ENCODE data around the gene FAM114A1.
"Not testable (repeated sequence)": the region's sequence is repeated elsewhere in the genome, so short reads cannot be mapped to it uniquely, and the experiment has no call there.

Gene FAM114A1

DNA sequence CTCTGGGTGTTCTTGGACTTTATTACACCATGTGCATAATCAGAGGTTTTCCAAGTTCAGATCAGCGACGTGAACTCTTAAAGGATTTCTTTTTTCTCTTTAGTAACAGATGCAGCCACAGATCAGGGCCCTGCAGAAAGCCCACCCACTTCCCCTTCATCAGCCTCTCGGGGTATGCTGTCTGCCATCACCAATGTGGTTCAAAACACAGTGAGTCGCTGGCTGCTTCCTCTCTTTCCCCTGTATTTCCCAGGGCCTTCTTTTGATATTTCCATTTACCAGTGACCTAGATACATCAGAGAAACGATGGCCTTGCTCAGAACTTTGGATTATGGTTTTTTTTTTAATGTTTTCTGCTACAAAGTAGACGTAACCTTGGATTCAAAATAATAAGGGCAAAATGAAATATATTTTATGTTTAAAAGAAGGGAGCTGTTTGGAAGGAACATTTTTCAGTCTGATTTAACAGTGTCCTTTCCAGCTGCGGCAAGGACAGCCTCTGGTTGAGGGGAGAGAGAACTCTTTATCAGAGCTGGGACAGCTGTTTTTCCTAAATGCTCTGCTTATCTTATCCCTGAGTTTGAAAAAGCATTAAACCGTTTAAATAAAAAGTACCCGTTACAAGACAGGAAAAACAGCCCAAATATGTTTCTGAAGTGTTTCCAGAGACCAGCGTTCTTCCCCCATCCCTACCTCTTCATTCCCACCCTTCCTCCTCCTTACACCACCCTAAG is 38.2 kb downstream of the FAM114A1 start:
- no peak for DNase-seq

DNA sequence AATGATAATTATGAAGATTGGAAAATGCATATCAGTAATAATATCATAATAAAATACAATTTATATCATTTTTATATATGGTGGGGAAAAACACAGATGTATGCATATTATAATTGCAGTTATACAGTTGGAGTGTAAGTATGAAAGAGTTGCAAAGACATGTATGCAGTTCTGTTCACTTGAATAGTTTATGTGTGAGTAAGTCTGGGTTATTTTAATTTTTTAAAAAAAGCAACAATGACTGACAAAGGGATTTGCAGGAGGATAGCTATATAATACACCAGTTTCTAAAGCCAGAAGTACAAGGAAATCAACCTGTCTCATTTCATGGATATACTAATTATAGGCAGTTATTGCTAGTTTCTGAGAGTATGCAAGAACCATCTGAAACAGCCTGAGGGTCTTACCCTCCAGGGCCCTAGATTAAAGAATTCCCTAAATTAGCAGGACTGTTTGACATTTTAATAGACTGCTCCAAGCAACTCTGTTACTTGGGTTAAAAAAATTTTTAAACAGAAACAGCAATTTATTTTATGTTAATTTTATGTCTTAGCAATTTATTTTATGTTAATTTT is 40.2 kb downstream of the FAM114A1 start:
- DNase-seq: no peak

DNA sequence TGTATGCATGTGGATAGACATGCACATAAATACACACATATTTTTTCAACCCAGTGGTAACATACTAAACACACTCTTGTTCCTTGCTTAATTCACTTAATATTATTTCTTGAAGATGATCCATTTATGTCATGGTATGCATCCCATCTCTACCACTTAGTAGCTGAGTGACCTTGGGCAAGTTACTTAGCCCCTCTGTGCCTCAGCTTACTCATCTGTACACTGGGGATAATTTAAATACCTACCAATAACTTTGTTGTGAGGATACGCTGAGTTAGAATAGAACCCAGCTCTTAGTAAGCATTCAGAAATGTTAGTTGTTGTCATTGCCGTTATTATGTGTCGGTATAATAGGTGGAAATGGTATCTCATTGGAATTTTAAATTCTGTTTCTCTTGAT is 41.4 kb downstream of the FAM114A1 start:
- no peak for DNase-seq

DNA sequence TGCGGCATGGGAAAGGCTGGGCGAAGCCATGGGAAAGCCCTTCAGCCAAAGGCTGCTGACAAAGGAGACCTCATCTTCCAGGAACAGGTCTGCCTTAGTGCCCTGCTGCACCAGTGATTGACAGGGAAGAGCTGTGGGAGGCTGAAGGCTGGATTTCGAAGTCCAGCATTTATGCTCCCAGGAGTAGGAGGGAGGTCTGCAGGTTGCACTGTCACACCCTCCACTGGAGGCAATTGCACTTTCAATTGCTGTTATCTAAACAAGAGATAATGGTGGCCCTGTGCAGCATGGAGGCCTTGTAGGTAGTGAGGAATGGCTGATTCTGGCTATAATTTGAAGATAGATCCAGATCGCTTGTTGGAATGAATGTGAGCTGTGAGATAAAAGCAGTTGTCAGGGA is 43.7 kb downstream of the FAM114A1 start:
- DNase-seq: no peak

DNA sequence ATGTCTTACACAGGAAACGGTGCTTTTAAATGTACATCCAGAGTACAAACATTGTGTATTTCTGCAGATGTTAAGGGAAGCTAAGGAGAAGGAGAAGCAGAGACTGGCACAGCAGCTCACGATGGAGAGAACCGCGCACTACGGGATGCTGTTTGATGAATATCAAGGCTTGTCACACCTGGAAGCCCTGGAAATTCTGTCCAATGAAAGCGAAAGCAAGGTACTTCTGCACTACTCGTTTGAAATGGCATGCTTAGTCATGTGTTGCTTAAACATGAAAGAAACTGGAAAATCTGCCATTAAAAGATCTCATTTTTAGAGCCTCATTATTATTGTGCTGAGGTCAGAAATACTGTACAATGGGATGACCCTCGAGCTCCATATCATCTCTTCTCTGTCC is 47.2 kb downstream of the FAM114A1 start:
- no peak for DNase-seq

DNA sequence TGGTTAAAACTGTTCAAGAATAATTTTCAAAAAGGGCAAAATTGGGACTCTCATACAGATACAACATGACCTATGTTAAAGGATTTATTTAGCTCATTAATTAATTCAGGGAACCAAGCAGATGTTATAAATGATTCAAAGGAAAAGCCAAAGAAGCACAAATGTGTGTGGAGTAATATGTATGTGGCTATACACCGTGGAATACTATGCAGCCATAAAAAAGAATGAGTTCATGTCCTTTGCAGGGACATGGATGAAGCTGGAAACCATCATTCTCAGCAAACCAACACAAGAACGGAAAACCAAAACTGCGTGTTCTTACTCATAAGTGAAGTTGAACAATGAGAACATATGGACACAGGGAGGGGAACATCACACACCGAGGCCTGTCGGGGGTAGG is 48.7 kb downstream of the FAM114A1 start:
- DNase-seq: not testable (repeated sequence)

DNA sequence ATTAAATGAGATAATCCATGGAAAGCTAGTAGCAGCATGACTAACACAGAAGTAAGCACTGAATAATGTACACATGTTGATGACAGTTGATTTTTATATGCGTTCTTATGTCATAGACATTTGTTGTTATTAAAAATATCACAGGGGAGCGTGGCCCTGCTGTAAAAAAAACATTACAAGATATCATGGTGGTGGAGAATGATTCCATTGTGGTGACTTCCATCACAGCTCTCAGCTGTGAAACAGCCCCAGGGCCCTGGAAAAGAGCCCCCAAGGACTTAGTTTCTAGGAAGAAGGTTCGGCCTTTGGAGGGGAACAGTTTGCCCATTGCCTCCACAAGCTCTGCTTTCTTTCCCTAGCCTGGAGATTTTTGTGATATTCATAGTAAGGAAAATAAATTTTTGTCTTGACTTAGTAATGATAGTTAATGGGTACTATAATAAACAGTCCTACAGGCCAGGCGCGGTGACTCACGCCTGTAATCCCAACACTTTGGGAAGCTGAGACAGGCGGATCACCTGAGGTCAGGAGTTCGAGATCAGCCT is 49.9 kb downstream of the FAM114A1 start:
- DNase-seq: no peak

DNA sequence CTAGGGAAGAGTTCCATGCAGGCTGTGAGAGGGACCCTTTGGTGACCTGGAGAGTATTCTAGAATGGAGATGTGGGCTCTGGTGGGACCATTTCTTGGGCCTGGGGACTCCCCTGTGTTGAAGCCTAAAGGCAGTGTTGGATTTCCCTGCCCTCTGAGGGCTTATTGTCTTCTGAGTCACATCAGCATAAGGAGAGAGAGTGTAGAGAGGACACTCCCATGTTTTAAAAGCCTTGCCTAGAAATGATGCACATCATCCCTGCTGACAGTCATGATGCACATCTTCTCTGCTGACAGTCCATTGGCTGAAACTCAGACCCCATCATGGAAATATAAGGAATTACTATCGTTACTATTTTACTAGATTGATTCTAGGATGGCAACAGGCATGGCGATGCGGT is 51.9 kb downstream of the FAM114A1 start:
- DNase-seq: no peak

DNA sequence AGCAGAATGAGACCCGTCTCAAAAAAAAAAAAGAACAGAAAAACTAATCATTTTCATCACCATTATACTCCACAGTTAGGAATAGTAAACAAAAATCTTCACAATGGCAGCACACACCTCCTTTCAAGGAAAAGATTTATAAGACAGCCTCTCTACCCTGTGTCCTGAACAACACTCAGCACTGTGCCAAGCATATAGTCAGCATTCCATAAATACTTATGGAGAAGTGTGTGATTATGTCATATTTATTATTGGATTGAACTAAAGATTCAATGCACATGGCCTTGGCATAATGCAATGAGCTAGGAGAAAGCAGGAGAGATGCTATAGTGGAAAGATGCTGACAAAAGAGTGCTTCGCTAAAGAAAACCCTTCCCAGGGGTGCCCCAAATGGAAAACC is 52.6 kb downstream of the FAM114A1 start:
- no peak for DNase-seq

DNA sequence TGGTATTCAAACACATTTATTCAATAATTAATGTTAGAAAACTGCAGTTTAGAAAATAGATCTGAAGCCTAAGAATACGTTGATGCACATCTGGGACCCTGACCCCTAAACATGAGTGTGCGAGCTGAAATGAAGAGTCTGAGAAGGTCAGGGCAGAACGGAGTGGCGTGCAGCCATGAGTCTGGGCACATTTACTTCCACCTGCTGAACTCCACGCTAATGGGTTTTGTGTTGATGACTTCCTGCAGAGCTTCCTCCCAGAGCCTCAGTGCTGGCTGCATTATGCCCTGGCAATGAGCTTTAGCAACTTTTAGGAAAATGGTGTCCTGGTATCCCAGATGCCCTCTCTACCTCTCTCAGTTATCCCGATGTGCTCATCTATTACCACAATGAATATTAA is 53.1 kb downstream of the FAM114A1 start:
- DNase-seq: no peak

DNA sequence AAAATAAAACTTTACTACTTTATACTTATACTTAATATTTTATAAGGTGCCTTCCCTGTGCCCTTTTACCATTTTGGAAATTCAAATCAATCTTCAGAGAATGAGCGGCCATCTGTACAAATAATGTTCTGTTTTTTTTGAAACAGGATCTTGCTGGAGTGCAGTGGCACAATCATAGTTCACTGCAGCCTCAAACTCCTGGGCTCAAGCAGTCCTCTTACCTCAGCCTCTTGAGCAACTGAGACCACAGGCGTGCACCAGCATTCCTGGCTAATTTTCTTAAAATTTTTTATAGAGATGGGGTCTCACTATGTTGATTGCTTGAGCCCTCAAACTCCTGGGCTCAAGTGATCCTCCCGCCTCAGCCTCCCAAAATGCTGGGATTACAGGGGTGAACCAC is 53.5 kb downstream of the FAM114A1 start:
- no peak for DNase-seq

DNA sequence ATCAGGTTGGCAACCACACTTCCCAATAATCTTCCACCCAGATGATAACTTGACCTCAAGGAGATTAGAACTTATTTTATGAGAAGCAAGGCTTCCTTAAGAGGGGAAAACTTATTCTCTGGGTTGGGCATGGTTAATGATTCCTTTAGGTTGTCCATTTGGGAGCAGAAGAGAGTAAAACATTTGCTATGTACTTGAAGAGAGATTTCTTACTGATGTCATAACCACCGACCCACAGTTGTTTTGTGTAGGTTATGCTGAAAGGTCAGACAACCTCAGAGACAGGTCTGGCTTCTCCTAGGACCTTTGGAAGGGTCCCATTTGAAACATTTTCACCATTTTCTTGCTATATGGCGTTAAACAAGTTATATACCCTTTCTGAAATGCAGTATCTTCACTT is 56.1 kb downstream of the FAM114A1 start:
- DNase-seq: no peak

DNA sequence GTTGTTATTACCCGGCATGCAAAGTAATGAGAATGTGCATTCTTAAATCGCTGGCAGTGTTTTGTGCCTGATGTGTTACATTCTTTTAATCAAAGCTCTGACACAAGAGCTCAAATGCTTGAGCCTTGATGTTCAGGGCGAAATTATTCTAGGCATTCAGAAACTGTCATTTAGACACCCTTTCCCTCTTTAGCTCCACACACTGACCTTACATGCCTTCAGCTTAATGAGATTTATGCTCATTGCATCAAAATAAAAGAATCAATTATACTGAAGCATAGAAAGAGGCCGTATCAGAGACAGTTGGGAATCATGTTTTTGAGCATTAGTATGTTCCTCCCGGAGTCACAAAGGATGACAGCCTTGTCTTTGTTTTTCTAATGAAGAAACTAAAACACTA is 56.7 kb downstream of the FAM114A1 start:
- DNase-seq: no peak

DNA sequence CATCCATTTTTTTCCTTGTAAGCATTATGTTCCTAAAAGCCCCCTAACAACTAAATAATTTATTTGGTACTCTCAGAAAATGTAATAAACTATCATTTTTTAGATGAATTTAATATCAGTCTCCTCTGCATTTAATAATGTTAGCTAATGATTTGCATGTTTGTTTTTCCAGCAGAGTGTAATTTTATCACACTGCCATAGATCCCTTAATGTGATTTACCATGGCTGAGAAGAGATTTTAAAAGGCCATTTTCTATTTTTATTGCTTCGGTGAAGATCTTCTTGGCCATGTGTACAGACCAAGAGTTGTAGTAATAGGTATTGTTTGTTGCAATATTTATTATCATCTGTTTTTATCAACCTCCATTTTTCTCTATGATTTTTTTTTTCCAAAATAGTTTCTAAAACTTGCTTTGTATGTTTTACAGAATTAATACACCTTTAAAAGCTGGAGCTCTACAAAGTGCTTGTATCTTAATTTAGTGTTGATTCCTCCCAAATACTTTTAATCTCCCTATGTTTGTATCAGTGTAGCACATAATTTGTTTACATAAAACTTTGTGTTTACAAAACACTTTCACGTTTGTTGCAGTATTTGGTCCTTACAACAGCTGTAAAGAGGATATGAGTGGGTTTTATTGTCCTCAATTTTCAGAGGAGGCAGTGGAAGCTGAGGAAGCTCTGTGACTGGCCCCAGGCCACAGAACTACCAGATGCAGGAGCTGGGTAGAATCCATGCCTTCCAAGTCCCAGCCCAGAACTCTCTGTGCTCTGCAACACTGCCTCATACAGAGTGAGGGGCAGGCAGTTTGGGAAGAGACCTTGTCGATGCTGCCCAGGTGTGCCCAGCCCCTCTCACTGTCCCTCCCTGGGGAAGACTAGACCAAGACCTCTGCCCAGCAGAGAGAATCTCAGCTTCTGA is 58.1 kb downstream of the FAM114A1 start:
- no peak for DNase-seq

DNA sequence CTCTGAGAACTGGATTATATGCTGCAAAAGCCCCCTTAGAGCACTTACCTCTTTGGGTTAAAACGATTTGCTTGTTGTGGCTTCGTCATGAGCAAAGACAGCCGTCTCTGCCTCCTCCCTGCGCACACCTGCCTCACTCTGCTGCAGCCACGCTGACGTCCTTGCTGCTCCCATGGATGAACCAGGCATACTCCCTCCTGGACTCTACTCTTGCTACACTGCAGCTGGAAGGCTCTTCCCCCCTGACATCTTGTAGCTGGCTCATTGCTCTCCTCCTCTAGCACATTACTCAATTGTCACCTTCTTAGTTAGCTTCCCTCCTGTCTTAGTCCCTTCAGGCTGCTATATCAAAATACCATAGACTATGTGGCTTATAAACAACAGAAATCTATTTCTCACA is 59.3 kb downstream of the FAM114A1 start:
- no peak for DNase-seq

DNA sequence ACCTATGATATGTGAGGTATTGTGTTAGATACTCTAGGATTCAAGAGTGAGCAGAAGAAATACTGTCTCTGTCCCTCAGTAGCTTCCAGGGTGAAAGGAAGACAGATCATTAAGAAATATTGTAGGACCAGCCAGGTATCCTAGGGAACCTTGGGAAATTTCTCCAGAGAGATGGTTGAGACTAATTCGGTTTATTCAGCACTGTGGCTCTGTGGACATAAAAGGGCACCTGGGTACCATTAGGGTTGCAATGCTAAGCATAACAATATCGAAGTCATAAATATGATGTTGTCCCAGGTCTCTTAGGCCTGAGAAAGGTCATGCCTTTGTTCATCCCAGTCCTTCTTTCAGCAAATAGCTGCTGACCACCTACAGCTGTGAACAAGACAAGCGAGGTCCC is 61.0 kb downstream of the FAM114A1 start:
- DNase-seq: no peak

DNA sequence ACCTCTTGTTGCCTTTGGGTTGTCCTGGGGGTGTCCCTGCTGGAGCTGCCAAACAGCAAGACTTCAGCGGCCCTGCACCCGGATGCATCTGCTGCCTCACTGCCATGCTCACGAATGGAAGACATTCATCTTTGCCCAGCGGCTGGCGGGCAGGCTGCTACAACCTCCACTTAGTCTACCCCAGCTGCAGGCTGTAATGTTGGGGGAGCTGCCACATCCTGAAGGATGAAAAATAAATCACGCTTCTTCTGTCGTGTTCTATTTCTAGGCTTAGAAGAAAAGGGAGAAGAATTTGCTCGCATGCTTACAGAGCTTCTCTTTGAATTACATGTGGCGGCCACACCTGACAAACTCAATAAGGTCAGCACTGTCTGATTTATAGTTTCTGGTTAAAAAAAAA is 61.4 kb downstream of the FAM114A1 start:
- DNase-seq: no peak

DNA sequence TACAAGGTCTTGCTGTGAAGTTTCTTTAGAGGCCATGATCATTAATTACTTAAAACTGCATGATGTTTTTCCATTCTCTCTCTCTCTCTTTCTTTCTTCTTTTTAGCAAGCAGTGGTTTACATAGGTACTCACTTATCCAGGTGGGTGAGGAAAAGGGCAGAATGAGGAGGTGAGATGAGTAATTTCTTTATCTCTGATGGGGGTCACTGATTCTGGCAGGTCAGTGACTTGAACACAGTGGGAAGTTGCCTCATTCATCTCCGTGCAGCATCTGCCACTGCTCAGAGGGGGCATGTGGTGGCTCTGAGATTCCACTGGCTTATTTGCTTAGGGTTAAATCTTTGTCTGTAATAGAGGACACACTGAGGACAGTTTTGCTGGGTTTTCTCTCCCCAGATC is 62.6 kb downstream of the FAM114A1 start:
- no peak for DNase-seq

DNA sequence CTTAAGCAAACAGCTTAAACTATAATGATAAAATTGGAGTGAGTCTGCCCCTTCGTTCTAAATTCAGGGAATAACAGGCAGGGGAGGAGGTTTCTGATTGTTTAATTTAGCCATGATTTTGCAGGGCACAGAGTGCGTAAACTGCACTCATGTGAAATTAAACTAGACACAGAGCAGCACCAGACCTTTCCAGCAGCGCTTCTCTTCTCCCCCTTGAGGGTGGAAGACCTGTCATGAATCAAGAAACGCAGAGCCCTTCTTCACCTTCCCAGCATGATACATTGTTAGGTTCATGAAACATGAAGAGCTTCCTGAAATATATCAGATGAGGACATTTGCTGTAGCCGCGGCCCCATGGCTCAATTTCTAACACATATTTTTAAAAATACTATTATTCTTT is 63.1 kb downstream of the FAM114A1 start:
- DNase-seq: no peak

DNA sequence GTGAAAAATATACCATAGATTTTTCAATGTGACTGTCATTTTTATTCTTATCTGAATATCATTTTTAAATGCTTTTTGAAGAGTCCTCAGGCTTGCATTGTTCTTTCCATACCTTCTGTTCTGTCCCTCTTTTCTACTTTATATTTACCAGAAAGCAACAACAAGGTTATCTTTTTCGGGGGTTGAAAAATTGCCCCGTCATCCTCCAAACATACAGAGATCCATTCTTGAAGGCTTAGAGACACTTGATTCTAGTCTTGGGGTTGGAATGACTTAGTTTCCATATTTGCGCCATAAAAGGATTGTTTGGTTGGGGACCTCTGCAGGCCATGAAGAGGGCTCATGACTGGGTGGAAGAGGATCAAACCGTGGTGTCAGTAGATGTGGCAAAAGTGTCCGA is 63.5 kb downstream of the FAM114A1 start:
- no peak for DNase-seq

DNA sequence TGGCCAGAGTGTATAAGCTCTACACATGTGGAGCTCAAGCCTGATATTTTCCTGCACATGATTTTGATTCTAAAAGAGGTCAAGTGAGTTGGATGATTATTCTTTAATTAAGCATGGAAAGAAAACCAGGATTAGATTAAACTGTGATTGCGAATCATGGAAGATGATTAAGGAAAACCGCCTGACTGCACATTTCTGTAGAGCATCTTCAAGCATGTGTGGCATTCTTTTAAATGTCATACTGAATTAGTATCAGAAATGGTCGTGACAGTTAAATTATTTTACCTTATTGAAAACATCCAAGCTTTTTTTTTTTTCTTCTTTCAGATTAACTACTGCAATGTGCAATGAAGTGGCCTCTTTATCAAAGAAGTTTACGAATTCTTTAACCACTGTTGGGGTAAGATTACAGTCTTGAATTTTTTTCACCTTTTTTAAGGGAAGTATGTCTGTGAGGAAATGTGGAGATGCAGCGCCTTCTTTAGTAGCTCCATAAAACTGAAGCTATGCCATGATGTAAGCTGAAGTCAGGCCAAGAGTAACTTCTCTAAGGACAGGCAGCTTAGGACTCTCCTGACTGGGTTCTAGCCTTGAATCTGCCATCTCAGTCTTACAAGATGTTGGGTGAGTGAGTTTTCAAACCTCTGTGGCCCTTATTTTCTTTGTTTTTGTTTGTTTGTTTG is 67.9 kb downstream of the FAM114A1 start:
- no peak for DNase-seq

DNA sequence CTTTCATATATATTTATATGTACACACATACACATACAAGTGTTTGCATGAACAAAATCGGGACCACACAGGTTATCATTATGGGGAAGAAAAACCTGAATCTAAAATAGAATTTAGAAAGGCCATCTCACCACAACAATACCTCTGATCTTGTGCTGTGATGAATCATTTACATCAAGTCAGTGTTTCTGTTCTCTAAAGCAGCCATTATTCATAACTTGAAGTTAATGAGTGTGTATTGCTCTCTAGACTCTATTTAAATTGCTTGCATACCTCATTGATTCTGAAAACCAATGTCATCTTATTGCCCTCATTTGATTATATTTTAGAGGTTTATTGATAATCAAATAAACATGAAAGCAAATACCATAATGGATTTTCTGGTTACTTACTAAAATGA is 71.6 kb downstream of the FAM114A1 start:
- no peak for DNase-seq

DNA sequence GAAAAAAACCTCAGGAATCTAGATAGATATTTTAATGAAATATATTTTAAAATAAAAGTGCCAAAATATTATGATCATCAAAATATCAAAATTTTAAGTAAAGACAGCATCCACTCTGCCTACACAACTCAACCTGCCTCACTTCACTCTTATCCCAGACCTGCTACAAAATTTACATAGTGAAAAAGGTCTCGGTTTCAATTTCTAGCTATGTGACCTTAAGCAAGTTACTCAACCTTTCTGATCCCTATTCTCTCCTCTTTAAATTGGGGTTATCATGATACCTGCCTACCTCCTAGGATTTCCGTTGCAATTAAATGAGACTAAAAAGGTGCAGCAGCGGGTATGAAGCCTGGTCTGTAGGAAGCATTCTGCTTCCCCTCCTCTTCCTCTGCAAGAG is 72.9 kb downstream of the FAM114A1 start:
- no peak for DNase-seq

Measured in right forelimb (tissue), 1 donor.